ENCODE data around the gene TRMT1. TPM values are rescaled to one million over a fixed set of nuclear protein-coding genes. Genes with fewer than 3 reads are reported as not detected.

The TRMT1 gene
- total and polyA plus RNA-seq, 4 donors: 11.8 to 47.5 (median 32.5) TPM

DNA sequence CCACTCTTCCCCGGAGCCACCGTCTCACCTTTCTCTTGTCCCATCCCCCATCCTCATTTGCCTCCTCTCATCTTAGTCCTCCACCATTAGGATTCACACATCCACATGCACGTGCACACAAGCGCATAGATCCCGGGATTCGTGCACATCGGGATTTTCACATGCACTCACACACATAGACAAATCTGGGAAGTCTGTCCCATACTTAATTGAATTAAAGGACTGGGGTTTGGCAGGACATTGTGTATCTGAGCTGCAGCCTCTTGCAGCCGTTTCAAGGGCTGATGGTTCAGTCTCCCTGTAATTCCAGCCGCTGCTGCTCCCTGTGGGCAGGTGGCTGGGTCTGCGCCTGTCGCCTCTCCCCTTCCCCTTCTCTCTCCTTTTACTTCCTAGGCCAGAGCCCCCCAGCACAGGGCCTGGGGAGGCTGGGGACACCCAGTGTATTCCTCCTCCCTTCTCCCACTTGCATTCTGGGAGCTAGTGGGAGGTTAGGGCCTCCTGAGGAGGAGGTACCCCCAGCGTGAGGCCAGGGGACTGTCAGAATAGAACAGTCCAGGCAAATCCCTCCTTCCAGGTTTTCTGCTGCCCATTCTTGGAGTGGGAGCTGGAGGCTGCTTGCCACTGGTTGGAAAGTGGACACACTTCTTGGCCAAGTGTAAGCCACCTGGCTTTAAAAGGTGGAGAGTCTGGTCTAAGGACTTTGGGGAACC is 57.4 kb downstream of the TRMT1 start:
- DNase-seq (ENCODE audit: low read depth in 4 of 6, low spot score in 6 of 6): no peak
- H3K27me3 ChIP-seq (ENCODE audit: control insufficient read depth, insufficient read depth, low read length): no peaks in the 10 kb centered on the region
- H3K9me3 ChIP-seq (ENCODE audit: control insufficient read depth, insufficient read depth, low read length): no peaks in the 10 kb centered on the region
- peaks cover 30% of the 10 kb centered on the region for H3K36me3 ChIP-seq (ENCODE audit: control insufficient read depth, insufficient read depth, low read length)
- H3K4me3 ChIP-seq (ENCODE audit: low read depth, low read length): no peak overlapping the region
- WGBS (ENCODE audit: insufficient coverage): 47% methylated on average over 6 of the region's 12 CpGs
- H3K4me1 ChIP-seq (ENCODE audit: control insufficient read depth, insufficient read depth, low read length): peaks cover 100% of the 10 kb centered on the region
- H3K27ac ChIP-seq (ENCODE audit: low read depth, low read length): peak overlapping the region; percentile 90

DNA sequence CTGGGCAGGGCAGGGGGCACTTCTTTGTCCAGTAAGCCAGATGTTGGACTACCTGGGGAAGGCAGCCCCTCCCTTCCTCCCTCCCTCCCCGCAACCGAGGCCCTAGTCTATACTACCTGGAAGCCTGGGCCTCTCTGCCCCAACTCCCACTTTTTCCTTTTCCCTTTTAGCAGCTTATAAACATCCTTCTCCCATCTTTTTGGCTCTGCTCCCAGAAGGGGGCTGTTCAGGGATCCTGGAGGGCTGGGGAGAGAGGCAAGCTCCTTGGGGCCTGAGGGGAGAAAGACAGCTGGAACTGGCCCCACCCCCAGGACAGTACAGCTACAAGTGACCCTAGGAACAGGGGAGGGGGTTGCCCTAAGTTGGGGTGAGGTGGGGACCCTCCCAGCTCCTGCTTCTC is 58.8 kb downstream of the TRMT1 start:
- peak in 2 of 6 donors; percentile 58 to 82 for DNase-seq (ENCODE audit: low read depth in 4 of 6, low spot score in 6 of 6)
- H3K4me1 ChIP-seq (ENCODE audit: control insufficient read depth, insufficient read depth, low read length): peaks cover 100% of the 10 kb centered on the region
- peaks cover 30% of the 10 kb centered on the region for H3K36me3 ChIP-seq (ENCODE audit: control insufficient read depth, insufficient read depth, low read length)
- H3K4me3 ChIP-seq (ENCODE audit: low read depth, low read length): no peak overlapping the region
- H3K27me3 ChIP-seq (ENCODE audit: control insufficient read depth, insufficient read depth, low read length): no peaks in the 10 kb centered on the region
- no peaks in the 10 kb centered on the region for H3K9me3 ChIP-seq (ENCODE audit: control insufficient read depth, insufficient read depth, low read length)
- 40% methylated on average over 2 of the region's 2 CpGs for WGBS (ENCODE audit: insufficient coverage)
- H3K27ac ChIP-seq (ENCODE audit: low read depth, low read length): peak overlapping the region; percentile 98

DNA sequence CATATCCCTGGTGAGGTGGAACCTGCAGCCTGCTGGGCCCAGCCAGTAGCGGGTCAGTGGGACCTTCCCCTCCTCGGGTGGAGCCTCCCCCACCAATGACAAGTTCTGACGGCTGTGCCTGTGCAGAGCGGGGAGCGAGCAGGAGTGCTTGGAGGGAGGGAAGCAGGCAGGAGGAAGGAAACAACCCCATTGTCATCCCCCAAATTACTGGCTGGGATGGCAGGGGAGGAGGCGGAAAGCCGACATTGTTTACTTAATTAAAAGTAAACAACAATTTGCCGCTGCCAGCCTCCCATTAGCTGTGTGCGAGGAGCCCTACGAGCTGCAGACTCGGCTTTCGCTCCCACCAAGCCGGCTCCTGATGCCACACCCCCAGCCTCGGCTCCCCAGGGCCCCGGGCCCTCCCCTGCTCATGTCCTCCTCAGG is 59.4 kb downstream of the TRMT1 start:
- no peak overlapping the region for H3K4me3 ChIP-seq (ENCODE audit: low read depth, low read length)
- peak overlapping the region; percentile 98 for H3K27ac ChIP-seq (ENCODE audit: low read depth, low read length)
- no peaks in the 10 kb centered on the region for H3K9me3 ChIP-seq (ENCODE audit: control insufficient read depth, insufficient read depth, low read length)
- H3K4me1 ChIP-seq (ENCODE audit: control insufficient read depth, insufficient read depth, low read length): peaks cover 100% of the 10 kb centered on the region
- no peak for DNase-seq (ENCODE audit: low read depth in 4 of 6, low spot score in 6 of 6)
- no CpG with 5 or more reads among the region's 15 CpGs for WGBS (ENCODE audit: insufficient coverage)
- H3K27me3 ChIP-seq (ENCODE audit: control insufficient read depth, insufficient read depth, low read length): no peaks in the 10 kb centered on the region
- peaks cover 33% of the 10 kb centered on the region for H3K36me3 ChIP-seq (ENCODE audit: control insufficient read depth, insufficient read depth, low read length)

DNA sequence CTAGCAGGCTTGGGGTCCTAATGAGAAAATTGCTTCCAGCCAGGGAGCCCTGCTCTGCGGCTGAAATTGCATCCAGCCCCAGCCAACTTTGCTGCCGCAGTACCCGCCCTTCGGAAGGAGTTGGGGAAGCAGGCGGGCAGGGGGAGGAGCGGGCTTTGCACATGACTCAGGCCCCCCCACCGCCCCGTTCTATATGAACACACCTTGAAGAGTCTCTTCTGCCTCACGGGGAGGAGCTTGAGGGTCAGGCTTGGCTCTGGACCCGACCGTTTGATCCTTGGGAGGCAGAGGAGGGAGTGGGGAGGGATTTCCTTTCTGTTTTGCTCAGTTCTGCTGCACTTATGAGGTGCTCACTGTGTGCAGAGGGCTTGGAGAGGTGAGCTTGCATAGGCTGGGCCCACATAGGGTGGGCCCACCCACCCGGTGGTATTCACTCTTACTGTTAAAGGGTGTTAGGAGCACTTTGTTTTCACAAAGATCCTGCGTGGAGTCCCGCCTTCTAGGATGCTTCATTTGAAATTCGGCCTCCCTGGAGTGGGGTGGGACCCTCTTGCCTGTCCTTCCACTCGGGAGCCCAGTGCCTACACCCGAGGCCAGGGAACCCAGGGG is 60.4 kb downstream of the TRMT1 start:
- no peak for DNase-seq (ENCODE audit: low read depth in 4 of 6, low spot score in 6 of 6)
- peak overlapping the region; percentile 98 for H3K27ac ChIP-seq (ENCODE audit: low read depth, low read length)
- peaks cover 100% of the 10 kb centered on the region for H3K4me1 ChIP-seq (ENCODE audit: control insufficient read depth, insufficient read depth, low read length)
- 34% methylated on average over 13 of the region's 17 CpGs for WGBS (ENCODE audit: insufficient coverage)
- H3K27me3 ChIP-seq (ENCODE audit: control insufficient read depth, insufficient read depth, low read length): no peaks in the 10 kb centered on the region
- peaks cover 39% of the 10 kb centered on the region for H3K36me3 ChIP-seq (ENCODE audit: control insufficient read depth, insufficient read depth, low read length)
- no peaks in the 10 kb centered on the region for H3K9me3 ChIP-seq (ENCODE audit: control insufficient read depth, insufficient read depth, low read length)
- H3K4me3 ChIP-seq (ENCODE audit: low read depth, low read length): no peak overlapping the region

DNA sequence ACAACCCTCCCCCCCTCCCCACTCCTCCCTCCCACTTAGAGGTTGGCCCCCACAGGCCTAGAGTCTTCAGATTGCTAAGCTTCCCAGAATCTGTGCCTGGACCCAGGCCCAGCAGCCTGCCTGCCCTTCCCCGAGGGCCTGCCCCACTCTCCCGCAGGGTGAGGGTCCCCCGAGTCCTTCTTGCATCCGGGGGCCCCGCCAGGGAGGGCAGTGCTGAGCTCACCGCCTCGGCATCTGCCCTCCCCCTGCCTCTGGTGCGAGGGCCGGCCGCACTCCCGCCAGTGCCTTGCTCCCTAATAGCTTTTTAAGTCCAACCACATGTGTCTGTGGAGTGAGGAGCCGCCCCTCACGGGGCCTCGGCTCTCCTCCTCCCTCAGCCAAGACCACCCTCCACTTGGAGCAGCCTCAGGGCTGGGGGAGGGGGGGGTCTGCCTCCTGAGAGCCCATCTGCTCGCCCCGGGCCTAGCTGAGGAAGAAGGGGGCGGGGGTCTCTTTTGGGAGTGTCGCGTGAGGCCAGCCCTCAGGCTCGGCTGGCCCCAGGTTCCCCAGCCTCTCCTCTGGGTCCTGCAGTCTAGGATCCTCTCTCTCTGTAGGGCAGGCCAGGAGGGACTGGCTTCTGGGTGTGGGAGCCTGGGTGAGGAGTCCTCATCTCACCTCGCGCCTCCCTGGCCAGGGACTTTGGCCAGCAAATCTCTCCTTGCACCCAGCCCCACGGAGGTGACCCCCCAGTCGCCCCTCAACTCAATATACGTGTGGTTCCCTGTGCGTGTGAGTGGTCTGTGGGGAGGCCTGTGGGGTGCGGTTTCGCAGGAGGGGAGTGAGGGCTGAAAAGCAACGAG is 61.1 kb downstream of the TRMT1 start:
- peaks cover 100% of the 10 kb centered on the region for H3K4me1 ChIP-seq (ENCODE audit: control insufficient read depth, insufficient read depth, low read length)
- H3K27me3 ChIP-seq (ENCODE audit: control insufficient read depth, insufficient read depth, low read length): peaks cover 6% of the 10 kb centered on the region
- no peak overlapping the region for H3K4me3 ChIP-seq (ENCODE audit: low read depth, low read length)
- 22% methylated on average over 16 of the region's 29 CpGs for WGBS (ENCODE audit: insufficient coverage)
- no peaks in the 10 kb centered on the region for H3K9me3 ChIP-seq (ENCODE audit: control insufficient read depth, insufficient read depth, low read length)
- peaks cover 42% of the 10 kb centered on the region for H3K36me3 ChIP-seq (ENCODE audit: control insufficient read depth, insufficient read depth, low read length)
- peak in 2 of 6 donors; percentile 74 to 87 for DNase-seq (ENCODE audit: low read depth in 4 of 6, low spot score in 6 of 6)
- H3K27ac ChIP-seq (ENCODE audit: low read depth, low read length): peak overlapping the region; percentile 98

Other genes with a start within 250 kb of the TRMT1 start
- 10 to 100 TPM; 11.7 to 19.7 TPM for gene DNASE2, start 235.3 kb downstream of the TRMT1 start, total RNA-seq
- gene DNASE2, start 235.3 kb downstream of the TRMT1 start, polyA plus RNA-seq (ENCODE audit: insufficient read length in 2 of 2): 10 to 100 TPM; 23.6 TPM
- 1 to 10 TPM; 2.1 to 3.2 TPM for gene KLF1, start 229.5 kb downstream of the TRMT1 start, total RNA-seq
- under 1 TPM; 0.42 to 0.57 TPM for gene KLF1, start 229.5 kb downstream of the TRMT1 start, polyA plus RNA-seq (ENCODE audit: insufficient read length in 2 of 2)
- 10 to 100 TPM; 22.9 to 30.1 TPM for gene GCDH, start 225.6 kb downstream of the TRMT1 start, total RNA-seq
- 10 to 100 TPM; 36.1 to 45.1 TPM for gene GCDH, start 225.6 kb downstream of the TRMT1 start, polyA plus RNA-seq (ENCODE audit: insufficient read length in 2 of 2)
- under 1 TPM in 1 of 2 donors, not detected in 1; 0.88 TPM for gene SYCE2, start 197.4 kb downstream of the TRMT1 start, total RNA-seq
- gene SYCE2, start 197.4 kb downstream of the TRMT1 start, polyA plus RNA-seq (ENCODE audit: insufficient read length in 2 of 2): 1 to 10 TPM; 5.3 to 6.0 TPM
- gene FARSA, start 183.0 kb downstream of the TRMT1 start, total RNA-seq: 10 to 100 TPM; 41.3 to 54.1 TPM
- gene FARSA, start 183.0 kb downstream of the TRMT1 start, polyA plus RNA-seq (ENCODE audit: insufficient read length in 2 of 2): 10 to 100 TPM; 74.0 to 80.6 TPM
- gene CALR, start 178.1 kb downstream of the TRMT1 start, total RNA-seq: 100 to 1,000 TPM; 452 to 872 TPM
- 100 to 1,000 TPM; 521 to 592 TPM for gene CALR, start 178.1 kb downstream of the TRMT1 start, polyA plus RNA-seq (ENCODE audit: insufficient read length in 2 of 2)
- 10 to 100 TPM; 37.6 to 85.9 TPM for gene RAD23A, start 170.9 kb downstream of the TRMT1 start, total RNA-seq
- 100 to 1,000 TPM; 101 to 109 TPM for gene RAD23A, start 170.9 kb downstream of the TRMT1 start, polyA plus RNA-seq (ENCODE audit: insufficient read length in 2 of 2)
- 10 to 100 TPM in 1 of 2 donors, 1 to 10 TPM in 1; 9.7 to 24.2 TPM for gene GADD45GIP1, start 159.5 kb downstream of the TRMT1 start, total RNA-seq
- 10 to 100 TPM; 50.3 to 55.6 TPM for gene GADD45GIP1, start 159.5 kb downstream of the TRMT1 start, polyA plus RNA-seq (ENCODE audit: insufficient read length in 2 of 2)
- under 1 TPM in 1 of 2 donors, not detected in 1; 0.28 TPM for gene DAND5, start 147.2 kb downstream of the TRMT1 start, total RNA-seq
- gene DAND5, start 147.2 kb downstream of the TRMT1 start, polyA plus RNA-seq (ENCODE audit: insufficient read length in 2 of 2): under 1 TPM; 0.44 to 0.49 TPM
- 10 to 100 TPM; 53.3 to 61.8 TPM for gene NFIX, start 121.3 kb downstream of the TRMT1 start, total RNA-seq
- 100 to 1,000 TPM; 175 to 198 TPM for gene NFIX, start 121.3 kb downstream of the TRMT1 start, polyA plus RNA-seq (ENCODE audit: insufficient read length in 2 of 2)
- gene LYL1, start 13.9 kb downstream of the TRMT1 start, total RNA-seq: 10 to 100 TPM in 1 of 2 donors, 1 to 10 TPM in 1; 8.8 to 11.0 TPM
- 1 to 10 TPM; 7.7 TPM for gene LYL1, start 13.9 kb downstream of the TRMT1 start, polyA plus RNA-seq (ENCODE audit: insufficient read length in 2 of 2)
- gene NACC1, start 1.5 kb upstream of the TRMT1 start, total RNA-seq: 10 to 100 TPM; 13.3 to 23.3 TPM
- gene NACC1, start 1.5 kb upstream of the TRMT1 start, polyA plus RNA-seq (ENCODE audit: insufficient read length in 2 of 2): 10 to 100 TPM; 44.7 to 45.7 TPM
- gene STX10, start 33.6 kb upstream of the TRMT1 start, total RNA-seq: 10 to 100 TPM; 25.5 to 58.0 TPM
- 10 to 100 TPM; 69.4 to 71.3 TPM for gene STX10, start 33.6 kb upstream of the TRMT1 start, polyA plus RNA-seq (ENCODE audit: insufficient read length in 2 of 2)
- gene IER2, start 33.7 kb upstream of the TRMT1 start, total RNA-seq: 10 to 100 TPM; 12.6 to 25.5 TPM
- gene IER2, start 33.7 kb upstream of the TRMT1 start, polyA plus RNA-seq (ENCODE audit: insufficient read length in 2 of 2): 10 to 100 TPM; 38.1 to 56.2 TPM

Data from spinal cord (tissue), 10 donors.